ENCODE measurements around the gene SMG6. TPM values are rescaled to one million over a fixed set of nuclear protein-coding genes. Genes with fewer than 3 reads are reported as not detected.

SMG6 gene
- total and polyA plus RNA-seq, 8 donors: 27.7 to 42.2 (median 38.5) TPM

GRCh38 chr17:2227025-2227699, 76.4 kb downstream of the SMG6 start:
- peaks cover 11 to 23% of the 10 kb centered on the region in 2 donors for H3K4me1 ChIP-seq
- intact Hi-C loops (cut with DNase I): no loop called here
- no peak for ATAC-seq
- H3K4me3 ChIP-seq: no peak overlapping the region
- no peak for TF ChIP-seq CTCF (IDR thresholded peaks at IDR 0.05)
- DNase-seq: no peak
- no peak overlapping the region for H3K27ac ChIP-seq
- H3K9me3 ChIP-seq: no peaks in the 10 kb centered on the region
- peaks cover 0 to 6% of the 10 kb centered on the region in 2 donors for H3K36me3 ChIP-seq
- H3K27me3 ChIP-seq: no peaks in the 10 kb centered on the region

GRCh38 chr17:2223617-2223927, 80.0 kb downstream of the SMG6 start:
- H3K27me3 ChIP-seq: no peaks in the 10 kb centered on the region
- peak overlapping the region; percentile 26 to 38 for H3K27ac ChIP-seq
- no peak for TF ChIP-seq CTCF (IDR thresholded peaks at IDR 0.05)
- DNase-seq (no peak), ATAC-seq (no peak)
- H3K9me3 ChIP-seq: no peaks in the 10 kb centered on the region
- intact Hi-C loops (cut with DNase I): no loop called here
- H3K36me3 ChIP-seq: peaks cover 0 to 11% of the 10 kb centered on the region in 2 donors
- H3K4me3 ChIP-seq: no peak overlapping the region
- H3K4me1 ChIP-seq: peaks cover 0 to 10% of the 10 kb centered on the region in 2 donors

- peak; percentile 77 for ATAC-seq
- intact Hi-C loops (cut with DNase I): no loop called here
Observed at GRCh38 chr17:2222901-2223616, 80.5 kb downstream of the SMG6 start.

GRCh38 chr17:2222301-2222700, 81.3 kb downstream of the SMG6 start:
- ATAC-seq (no peak), DNase-seq (no peak)
- Histone ChIP-seq H3K4me1 (peaks cover 0 to 10% of the 10 kb centered on the region in 2 donors), H3K9me3 (no peaks in the 10 kb centered on the region), H3K27ac (peak overlapping the region in 1 of 2 donors; percentile 26), H3K27me3 (no peaks in the 10 kb centered on the region), H3K36me3 (peaks cover 0 to 11% of the 10 kb centered on the region in 2 donors), H3K4me3 (no peak overlapping the region)
- TF ChIP-seq CTCF (IDR thresholded peaks at IDR 0.05): no peak
- intact Hi-C loops (cut with DNase I): no loop called here

More at GRCh38 chr17:2222901-2223616, 80.5 kb downstream of the SMG6 start:
- peak in 1 of 4 donors; percentile 75 for DNase-seq
- H3K27ac ChIP-seq: peak overlapping the region; percentile 26 to 38
- peaks cover 0 to 11% of the 10 kb centered on the region in 2 donors for H3K36me3 ChIP-seq
- H3K9me3 ChIP-seq: no peaks in the 10 kb centered on the region
- TF ChIP-seq CTCF (IDR thresholded peaks at IDR 0.05): no peak
- no peak overlapping the region for H3K4me3 ChIP-seq
- H3K27me3 ChIP-seq: no peaks in the 10 kb centered on the region
- H3K4me1 ChIP-seq: peaks cover 0 to 10% of the 10 kb centered on the region in 2 donors

GRCh38 chr17:2218426-2218825, 85.2 kb downstream of the SMG6 start:
- TF ChIP-seq CTCF (IDR thresholded peaks at IDR 0.05): no peak
- H3K27ac ChIP-seq: no peak overlapping the region
- no peaks in the 10 kb centered on the region for H3K27me3 ChIP-seq
- no peak for DNase-seq
- intact Hi-C loops (cut with DNase I): no loop called here
- H3K4me3 ChIP-seq: no peak overlapping the region
- no peak for ATAC-seq
- no peaks in the 10 kb centered on the region for H3K9me3 ChIP-seq
- peaks cover 0 to 5% of the 10 kb centered on the region in 2 donors for H3K36me3 ChIP-seq
- H3K4me1 ChIP-seq: peaks cover 29 to 32% of the 10 kb centered on the region in 2 donors

All from left lung (tissue), 10 donors.